ENCODE data around the gene TGFBR3.
A peak's percentile ranks its signal among the peaks of the same experiment; 100 is the strongest.

TGFBR3 gene

DNA sequence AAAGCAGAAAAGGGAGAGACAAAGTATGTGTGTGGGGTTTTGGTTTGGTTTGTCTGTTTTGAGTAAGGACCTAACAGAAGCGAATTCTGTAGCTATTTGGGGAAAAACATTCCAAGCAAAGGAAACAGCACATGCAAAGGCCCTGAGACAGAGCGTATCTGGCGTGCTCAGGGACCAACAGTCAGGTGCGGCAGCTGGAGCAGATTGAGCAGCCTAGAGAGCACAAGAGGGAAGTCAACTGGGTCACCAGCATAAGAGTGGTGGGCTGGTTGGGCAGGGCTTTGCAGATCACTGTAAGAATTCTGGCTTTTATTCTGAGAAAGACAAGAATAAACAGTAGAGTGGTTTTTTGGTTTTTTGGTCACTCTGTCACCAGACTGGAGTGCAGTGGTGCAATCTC, 11.8 kb downstream of the TGFBR3 start:
- POLR2A ChIA-PET = no interaction called here
- CTCF ChIA-PET = interaction anchor here (1.2 kb wide), 1 partner anchor 12 kb away, joined by 4 read pairs; the partner anchor contains the start of gene TGFBR3
- H3K4me1 ChIP-seq (ENCODE audit: control insufficient read depth, insufficient read depth, low read length) = peaks cover 18% of the 10 kb centered on the region
- H3K36me3 ChIP-seq (ENCODE audit: control insufficient read depth in 2 of 2, insufficient read depth in 1 of 2, low read length in 2 of 2) = no peaks in the 10 kb centered on the region
- TF ChIP-seq ZNF112 (tag by site-specific recombination; IDR thresholded peaks at IDR 0.05) (no peak), ZNF623 (tag by site-specific recombination; IDR thresholded peaks at IDR 0.05) (peak; percentile 94), ZNF175 (tag by site-specific recombination; IDR thresholded peaks at IDR 0.05) (no peak), ZBTB21 (tag by site-specific recombination; IDR thresholded peaks at IDR 0.05) (no peak)
- no peak overlapping the region for H3K27ac ChIP-seq (ENCODE audit: extremely low read depth, low read depth, low read length)
- no peaks in the 10 kb centered on the region for H3K9me3 ChIP-seq (ENCODE audit: control insufficient read depth, insufficient read depth, low read depth, low read length)
- H3K4me3 ChIP-seq (ENCODE audit: low read depth, low read length) = no peak overlapping the region

DNA sequence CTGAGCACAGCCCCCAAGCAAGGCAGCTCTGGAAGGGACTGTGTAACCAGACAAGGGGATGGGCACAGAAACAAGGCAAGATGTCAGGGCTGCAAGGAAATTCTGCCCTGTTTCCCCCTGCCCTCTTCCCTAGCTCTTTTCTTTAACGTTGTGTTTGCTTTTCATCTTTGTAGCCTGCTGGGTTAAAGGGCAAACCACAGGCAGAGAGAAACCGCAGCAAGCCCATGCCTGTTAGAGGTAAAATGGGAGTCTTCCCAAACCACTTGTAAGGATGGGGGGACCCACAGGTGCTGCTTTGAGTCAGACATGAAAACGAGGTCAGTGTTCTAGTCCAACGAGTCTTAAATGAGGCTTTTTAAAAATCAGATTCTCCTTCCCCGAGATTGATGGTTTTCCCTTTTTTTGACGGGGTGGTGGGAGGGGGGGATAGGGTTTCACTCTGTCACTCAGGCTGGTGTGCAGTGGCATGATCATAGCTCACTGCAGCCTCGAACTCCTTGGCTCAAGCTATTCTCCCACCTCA, 13.3 kb downstream of the TGFBR3 start:
- H3K4me1 ChIP-seq (ENCODE audit: control insufficient read depth, insufficient read depth, low read length) = peaks cover 5% of the 10 kb centered on the region
- CTCF ChIA-PET = interaction anchor here (0.6 to 1.6 kb wide), 3 partner anchors 12 to 1421 kb away, joined by 3 to 6 read pairs (median 4); no protein-coding TSS in a partner anchor
- H3K36me3 ChIP-seq (ENCODE audit: control insufficient read depth in 2 of 2, insufficient read depth in 1 of 2, low read length in 2 of 2) = no peaks in the 10 kb centered on the region
- peak overlapping the region; percentile 50 for H3K27ac ChIP-seq (ENCODE audit: extremely low read depth, low read depth, low read length)
- POLR2A ChIA-PET = interaction anchor here (1.1 to 1.5 kb wide), 2 partner anchors 14 to 21 kb away, joined by 3 to 5 read pairs; partner anchors contain the start of gene TGFBR3
- H3K9me3 ChIP-seq (ENCODE audit: control insufficient read depth, insufficient read depth, low read depth, low read length) = no peaks in the 10 kb centered on the region
- H3K4me3 ChIP-seq (ENCODE audit: low read depth, low read length) = no peak overlapping the region; the same call in 1 of the 2 replicates
- TF ChIP-seq MEIS1 (CRISPR knock-in tag; IDR thresholded peaks at IDR 0.05; ENCODE audit: borderline replicate concordance) = no peak
- TF ChIP-seq, protein P1, sequence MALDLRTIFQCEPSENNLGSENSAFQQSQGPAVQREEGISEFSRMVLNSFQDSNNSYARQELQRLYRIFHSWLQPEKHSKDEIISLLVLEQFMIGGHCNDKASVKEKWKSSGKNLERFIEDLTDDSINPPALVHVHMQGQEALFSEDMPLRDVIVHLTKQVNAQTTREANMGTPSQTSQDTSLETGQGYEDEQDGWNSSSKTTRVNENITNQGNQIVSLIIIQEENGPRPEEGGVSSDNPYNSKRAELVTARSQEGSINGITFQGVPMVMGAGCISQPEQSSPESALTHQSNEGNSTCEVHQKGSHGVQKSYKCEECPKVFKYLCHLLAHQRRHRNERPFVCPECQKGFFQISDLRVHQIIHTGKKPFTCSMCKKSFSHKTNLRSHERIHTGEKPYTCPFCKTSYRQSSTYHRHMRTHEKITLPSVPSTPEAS (tag by site-specific recombination; IDR thresholded peaks at IDR 0.05) = no peak
- no peak for TF ChIP-seq ZNF146 (tag by site-specific recombination; IDR thresholded peaks at IDR 0.05)
- no peak for TF ChIP-seq ZNF791 (tag by site-specific recombination; IDR thresholded peaks at IDR 0.05)
- TF ChIP-seq ZNF223 (tag by site-specific recombination; IDR thresholded peaks at IDR 0.05) = no peak
- no peak for TF ChIP-seq ZNF555 (tag by site-specific recombination; conservative IDR thresholded peaks at IDR 0.05)
- TF ChIP-seq EGR2 (tag by site-specific recombination; IDR thresholded peaks at IDR 0.05; ENCODE audit: low read depth) = no peak
- TF ChIP-seq, protein P2, sequence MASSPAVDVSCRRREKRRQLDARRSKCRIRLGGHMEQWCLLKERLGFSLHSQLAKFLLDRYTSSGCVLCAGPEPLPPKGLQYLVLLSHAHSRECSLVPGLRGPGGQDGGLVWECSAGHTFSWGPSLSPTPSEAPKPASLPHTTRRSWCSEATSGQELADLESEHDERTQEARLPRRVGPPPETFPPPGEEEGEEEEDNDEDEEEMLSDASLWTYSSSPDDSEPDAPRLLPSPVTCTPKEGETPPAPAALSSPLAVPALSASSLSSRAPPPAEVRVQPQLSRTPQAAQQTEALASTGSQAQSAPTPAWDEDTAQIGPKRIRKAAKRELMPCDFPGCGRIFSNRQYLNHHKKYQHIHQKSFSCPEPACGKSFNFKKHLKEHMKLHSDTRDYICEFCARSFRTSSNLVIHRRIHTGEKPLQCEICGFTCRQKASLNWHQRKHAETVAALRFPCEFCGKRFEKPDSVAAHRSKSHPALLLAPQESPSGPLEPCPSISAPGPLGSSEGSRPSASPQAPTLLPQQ (tag by site-specific recombination; IDR thresholded peaks at IDR 0.05) = peak; percentile 94
- no peak for TF ChIP-seq SALL2 (tag by site-specific recombination; IDR thresholded peaks at IDR 0.05; ENCODE audit: borderline replicate concordance)
- no peak for TF ChIP-seq ZFP41 (tag by site-specific recombination; IDR thresholded peaks at IDR 0.05; ENCODE audit: borderline replicate concordance)
- TF ChIP-seq ZNF600 (tag by site-specific recombination; IDR thresholded peaks at IDR 0.05) = no peak; the same call in 1 of the 2 replicates
- TF ChIP-seq ZIC2 (tag by site-specific recombination; IDR thresholded peaks at IDR 0.05) = no peak
- TF ChIP-seq, protein P3, sequence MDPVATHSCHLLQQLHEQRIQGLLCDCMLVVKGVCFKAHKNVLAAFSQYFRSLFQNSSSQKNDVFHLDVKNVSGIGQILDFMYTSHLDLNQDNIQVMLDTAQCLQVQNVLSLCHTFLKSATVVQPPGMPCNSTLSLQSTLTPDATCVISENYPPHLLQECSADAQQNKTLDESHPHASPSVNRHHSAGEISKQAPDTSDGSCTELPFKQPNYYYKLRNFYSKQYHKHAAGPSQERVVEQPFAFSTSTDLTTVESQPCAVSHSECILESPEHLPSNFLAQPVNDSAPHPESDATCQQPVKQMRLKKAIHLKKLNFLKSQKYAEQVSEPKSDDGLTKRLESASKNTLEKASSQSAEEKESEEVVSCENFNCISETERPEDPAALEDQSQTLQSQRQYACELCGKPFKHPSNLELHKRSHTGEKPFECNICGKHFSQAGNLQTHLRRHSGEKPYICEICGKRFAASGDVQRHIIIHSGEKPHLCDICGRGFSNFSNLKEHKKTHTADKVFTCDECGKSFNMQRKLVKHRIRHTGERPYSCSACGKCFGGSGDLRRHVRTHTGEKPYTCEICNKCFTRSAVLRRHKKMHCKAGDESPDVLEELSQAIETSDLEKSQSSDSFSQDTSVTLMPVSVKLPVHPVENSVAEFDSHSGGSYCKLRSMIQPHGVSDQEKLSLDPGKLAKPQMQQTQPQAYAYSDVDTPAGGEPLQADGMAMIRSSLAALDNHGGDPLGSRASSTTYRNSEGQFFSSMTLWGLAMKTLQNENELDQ (tag by site-specific recombination; IDR thresholded peaks at IDR 0.05; ENCODE audit: low read depth) = no peak
- no peak for TF ChIP-seq ZNF184 (tag by site-specific recombination; IDR thresholded peaks at IDR 0.05)
- TF ChIP-seq ZNF350 (tag by site-specific recombination; IDR thresholded peaks at IDR 0.05) = no peak
- TF ChIP-seq TCF7L2 (IDR thresholded peaks at IDR 0.05; ENCODE audit: borderline replicate concordance, low read depth, low read length) = peak; percentile 38; the same call in 1 of the 2 replicates
- no peak for TF ChIP-seq KLF1 (tag by site-specific recombination; IDR thresholded peaks at IDR 0.05)
- TF ChIP-seq, protein P4, sequence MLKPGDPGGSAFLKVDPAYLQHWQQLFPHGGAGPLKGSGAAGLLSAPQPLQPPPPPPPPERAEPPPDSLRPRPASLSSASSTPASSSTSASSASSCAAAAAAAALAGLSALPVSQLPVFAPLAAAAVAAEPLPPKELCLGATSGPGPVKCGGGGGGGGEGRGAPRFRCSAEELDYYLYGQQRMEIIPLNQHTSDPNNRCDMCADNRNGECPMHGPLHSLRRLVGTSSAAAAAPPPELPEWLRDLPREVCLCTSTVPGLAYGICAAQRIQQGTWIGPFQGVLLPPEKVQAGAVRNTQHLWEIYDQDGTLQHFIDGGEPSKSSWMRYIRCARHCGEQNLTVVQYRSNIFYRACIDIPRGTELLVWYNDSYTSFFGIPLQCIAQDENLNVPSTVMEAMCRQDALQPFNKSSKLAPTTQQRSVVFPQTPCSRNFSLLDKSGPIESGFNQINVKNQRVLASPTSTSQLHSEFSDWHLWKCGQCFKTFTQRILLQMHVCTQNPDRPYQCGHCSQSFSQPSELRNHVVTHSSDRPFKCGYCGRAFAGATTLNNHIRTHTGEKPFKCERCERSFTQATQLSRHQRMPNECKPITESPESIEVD (tag by site-specific recombination; IDR thresholded peaks at IDR 0.05) = peak; percentile 60; the same call in 1 of the 2 replicates
- TF ChIP-seq ZNF777 (tag by site-specific recombination; IDR thresholded peaks at IDR 0.05; ENCODE audit: borderline replicate concordance) = no peak
- no peak for TF ChIP-seq HOXD13 (CRISPR knock-in tag; IDR thresholded peaks at IDR 0.05; ENCODE audit: borderline replicate concordance)
- TF ChIP-seq GFI1B (tag by site-specific recombination; IDR thresholded peaks at IDR 0.05) = peak; percentile 88
